ENCODE measurements around the gene TRIP11.
"Not testable (repeated sequence)": the region's sequence is repeated elsewhere in the genome, so short reads cannot be mapped to it uniquely, and the experiment has no call there.

Gene TRIP11

GRCh38 chr14:92039719-92040430, at the start of gene TRIP11:
TRIP11 (minus strand) TSS chr14:92040059; CDS start chr14:92039685, 374 bp downstream.
- peak; percentile 64 to 95 (median 91) for DNase-seq

GRCh38 chr14:92088494-92088893, 48.6 kb upstream of the TRIP11 start:
- no peak for DNase-seq

GRCh38 chr14:92074555-92074954, 34.7 kb upstream of the TRIP11 start:
- DNase-seq, result no peak

DNA sequence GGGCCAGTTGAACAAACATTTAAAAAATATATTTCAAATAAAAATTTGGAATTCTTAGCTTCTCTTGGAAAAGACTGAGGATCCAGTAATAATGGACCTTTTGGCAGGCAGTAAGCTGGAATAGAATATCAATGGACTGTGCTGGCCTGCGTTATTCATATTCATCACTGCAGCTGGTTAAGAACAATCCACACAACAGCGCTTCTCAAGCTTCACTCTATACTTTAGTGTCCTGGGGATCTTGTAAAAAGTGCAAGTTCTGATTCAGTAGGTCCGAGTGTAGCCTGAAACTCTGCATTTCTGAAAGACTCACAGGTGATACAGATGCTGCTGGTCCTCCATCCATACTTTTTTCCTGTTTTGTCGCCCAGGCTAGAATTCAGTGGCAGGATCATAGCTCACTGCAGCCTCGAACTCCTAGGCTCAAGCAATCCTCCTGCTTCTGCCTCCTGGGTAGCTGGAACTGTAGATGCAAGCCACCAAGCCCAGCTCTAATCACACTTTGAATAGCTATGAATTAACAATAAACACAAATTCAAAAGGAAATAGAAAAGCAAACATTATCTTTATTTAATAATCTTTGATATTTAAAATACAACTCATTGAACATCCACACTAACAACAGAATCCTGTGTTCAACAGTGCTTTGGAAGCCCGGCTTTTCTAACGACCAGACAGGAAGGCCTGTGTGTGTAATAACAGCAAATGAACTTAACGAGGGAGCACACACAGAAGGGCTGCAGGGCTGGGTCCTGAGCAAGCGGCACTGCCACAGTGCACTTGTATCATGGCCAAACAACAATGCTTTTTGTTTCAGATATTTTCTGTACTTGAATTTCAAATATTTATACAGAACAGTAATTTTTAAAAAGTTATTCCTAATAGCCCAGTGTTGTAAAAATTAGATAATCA, 18.4 kb upstream of the TRIP11 start:
- DNase-seq, result peak in 3 of 51 donors; percentile 4 to 22 (median 11)

GRCh38 chr14:92049781-92050180, 9.9 kb upstream of the TRIP11 start:
- no peak for DNase-seq

DNA sequence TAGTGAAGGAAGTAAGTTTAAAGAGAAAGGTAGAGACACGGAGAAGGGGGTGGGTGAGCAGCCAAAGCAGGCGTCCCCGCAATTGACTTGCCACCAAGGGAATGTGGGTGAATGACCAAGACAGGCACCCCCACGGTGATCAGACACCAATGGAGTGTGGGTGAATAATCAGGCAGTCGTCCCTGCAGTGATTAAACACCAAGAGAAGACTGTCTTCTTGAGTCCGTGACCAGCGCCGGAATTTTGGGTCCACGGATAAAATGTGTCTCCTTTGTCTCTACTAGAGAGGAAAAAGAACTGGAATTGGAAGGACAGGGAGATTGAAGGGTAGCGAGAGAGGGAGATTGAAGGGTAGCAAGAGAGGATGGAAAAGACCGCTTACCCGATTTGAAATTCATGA, 9.4 kb upstream of the TRIP11 start:
- not testable (repeated sequence) for DNase-seq

- DNase-seq, result not testable (repeated sequence)
These were observed 6.0 kb upstream of the TRIP11 start for GRCh38 chr14:92045904-92046303.

DNA sequence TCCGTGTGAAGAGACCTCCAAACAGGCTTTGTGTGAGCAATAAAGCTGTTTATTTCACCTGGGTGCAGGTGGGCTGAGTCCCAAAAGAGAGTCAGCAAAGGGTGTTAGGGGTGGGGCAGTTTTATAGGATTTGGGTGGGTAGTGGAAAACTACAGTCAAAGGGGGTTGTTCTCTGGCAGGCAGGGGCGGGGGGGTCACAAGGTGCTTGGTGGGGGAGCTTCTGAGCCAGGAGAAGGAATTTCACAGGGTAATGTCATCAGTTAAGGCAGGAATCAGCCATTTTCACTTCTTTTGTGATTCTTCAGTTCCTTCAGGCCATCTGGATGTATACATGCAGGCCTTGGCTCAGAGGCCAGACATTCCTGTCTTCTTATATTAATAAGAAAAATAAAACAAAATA, 1.9 kb upstream of the TRIP11 start:
- DNase-seq, result not testable (repeated sequence)

DNA sequence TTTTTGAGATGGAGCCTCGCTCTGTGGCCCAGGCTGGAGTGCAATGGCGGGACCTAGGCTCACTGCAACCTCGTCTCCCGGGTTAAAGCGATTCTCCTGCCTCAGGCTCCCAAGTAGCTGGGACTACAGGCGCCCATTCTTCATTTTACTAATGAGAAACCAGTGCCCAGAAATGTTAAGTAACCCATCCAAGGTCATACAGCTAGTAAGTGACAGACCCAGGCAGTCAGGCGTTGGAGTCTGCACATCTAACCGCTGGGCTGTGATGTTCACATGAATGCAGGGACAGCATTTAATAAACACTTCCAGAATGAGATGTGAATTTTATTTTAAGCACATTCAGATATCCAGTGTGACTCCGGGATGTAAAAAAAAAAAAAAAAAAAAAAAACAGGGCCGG, 1.3 kb upstream of the TRIP11 start:
- DNase-seq, result no peak

DNA sequence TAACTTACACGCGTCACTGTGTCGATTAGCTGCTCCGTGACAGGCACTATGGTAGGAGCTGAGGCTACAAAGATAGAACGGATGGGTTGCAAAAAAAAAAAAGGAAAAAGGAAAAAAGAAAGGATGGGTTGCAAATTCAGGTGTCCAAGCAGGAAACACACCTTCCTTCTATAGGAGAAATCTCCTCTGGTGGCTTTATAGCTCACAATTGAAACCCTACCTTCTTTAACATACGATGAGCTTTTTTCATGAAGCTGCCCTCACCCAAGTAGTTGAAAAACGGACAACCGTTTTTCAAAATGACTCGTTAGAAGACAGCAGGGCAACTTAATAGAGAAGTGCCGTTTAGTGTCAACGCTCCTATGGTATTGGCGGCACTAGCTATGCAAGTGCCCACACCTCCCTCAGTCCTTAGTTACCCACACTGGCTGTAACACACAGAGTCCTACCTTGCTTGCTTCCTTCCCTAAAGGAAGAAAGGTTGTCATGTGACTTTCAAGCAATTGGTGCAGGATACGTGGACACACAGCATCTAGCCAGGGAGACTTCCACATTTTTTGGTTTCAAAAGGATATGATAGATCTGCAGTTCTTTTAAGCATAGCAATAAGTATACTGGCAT, 682 bp upstream of the TRIP11 start:
- peak in 4 of 51 donors; percentile 9 to 59 (median 20) for DNase-seq

- DNase-seq, result peak in 19 of 51 donors; percentile 16 to 81 (median 52)
These were observed 668 bp downstream of the TRIP11 start for GRCh38 chr14:92039063-92039718.

DNA sequence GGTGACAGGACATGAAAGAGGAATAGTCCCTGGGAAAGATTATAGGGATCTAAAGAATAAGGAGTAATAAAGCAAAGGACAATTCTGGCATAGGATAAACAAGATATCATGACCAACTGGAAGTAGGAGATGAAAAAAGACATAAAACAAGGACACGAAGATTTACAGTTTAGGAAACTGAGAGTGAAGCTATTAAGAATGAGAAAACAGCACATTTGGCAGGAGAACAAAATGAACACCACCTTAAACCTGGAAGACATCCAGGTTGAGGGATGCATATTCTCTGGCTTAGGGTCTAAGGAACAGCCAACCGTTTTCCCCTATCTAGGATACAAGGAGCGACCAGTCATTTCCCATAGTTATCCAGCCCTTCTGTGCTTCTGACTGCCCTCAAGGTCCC, 1.9 kb downstream of the TRIP11 start:
- DNase-seq, result no peak

- no peak for DNase-seq
These were observed 4.0 kb downstream of the TRIP11 start for GRCh38 chr14:92035890-92036289.

DNA sequence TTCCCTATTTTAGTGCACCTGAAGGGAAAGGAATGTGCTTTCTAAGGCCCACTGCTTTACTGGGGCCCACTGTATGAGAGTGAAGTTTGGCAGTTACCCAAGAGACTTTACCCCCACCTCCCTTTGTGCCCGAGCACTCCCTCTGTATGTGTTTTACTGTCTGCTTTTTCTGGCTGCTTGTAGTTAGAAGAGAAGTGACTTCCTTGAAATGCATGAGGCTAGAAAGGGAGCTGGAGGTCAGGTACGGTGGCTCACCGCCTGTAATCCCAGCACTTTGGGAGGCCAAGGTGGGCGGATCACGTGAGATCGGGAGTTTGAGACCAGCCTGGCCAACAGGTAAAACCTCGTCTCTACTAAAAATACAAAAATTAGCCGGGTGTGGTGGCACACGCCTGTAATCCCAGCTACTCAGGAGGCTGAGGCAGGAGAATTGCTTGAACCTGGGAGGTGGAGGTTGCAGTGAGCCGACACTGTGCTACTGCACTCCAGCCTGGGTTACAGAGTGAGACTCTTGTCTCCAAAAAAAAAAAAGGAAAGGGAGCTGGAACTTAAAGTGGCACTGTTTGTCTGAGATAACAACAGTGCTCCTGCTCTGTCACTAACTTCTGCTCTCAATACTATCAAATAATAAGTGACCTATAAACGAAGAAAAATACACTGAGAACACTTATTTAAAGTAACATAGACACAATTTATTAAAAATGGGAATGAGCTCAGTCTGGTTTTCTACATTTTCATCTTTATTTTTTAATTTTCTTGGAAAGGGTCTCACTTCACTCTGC, 5.8 kb downstream of the TRIP11 start:
- DNase-seq, result no peak

DNA sequence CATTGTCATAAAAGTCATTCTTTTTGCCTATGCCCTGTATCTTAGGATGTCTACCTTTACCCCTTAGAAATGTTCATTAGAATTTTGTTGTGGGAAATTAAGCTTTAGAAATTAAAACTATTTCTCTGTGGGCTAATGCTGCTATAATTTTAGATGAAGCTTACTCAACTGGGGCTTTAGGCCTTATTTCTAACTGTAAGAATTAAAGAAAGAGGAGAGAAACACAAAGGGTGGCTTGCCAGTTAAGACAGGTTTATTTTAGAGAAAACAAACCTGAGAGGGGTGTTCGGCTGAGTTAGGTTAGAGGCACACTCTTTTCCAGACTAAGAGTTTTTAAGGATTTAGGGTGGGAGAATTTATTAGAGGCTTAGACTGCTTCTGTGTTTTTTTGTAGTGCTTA, 6.4 kb downstream of the TRIP11 start:
- no peak for DNase-seq

- no peak for DNase-seq
These were observed 13.2 kb downstream of the TRIP11 start for GRCh38 chr14:92026548-92027190.

DNA sequence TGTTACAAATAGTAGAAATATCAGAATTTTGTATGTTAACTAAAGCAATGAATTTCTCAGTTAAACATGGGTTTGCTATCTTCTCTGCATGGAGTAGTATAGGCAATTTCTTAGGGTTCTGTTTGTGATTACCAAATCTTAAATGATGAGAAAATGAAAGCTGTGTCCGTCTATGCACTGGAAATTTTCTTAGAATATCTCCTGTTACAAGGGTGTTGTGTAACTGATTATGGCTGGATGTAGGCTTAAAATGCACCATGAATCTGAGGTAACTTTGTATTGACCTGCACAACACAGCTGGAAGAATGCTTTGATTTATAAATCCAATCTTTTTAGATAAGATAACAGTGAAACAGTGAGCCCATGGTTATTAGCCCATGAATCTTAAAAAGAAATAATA, 17.8 kb downstream of the TRIP11 start:
- DNase-seq, result no peak

DNA sequence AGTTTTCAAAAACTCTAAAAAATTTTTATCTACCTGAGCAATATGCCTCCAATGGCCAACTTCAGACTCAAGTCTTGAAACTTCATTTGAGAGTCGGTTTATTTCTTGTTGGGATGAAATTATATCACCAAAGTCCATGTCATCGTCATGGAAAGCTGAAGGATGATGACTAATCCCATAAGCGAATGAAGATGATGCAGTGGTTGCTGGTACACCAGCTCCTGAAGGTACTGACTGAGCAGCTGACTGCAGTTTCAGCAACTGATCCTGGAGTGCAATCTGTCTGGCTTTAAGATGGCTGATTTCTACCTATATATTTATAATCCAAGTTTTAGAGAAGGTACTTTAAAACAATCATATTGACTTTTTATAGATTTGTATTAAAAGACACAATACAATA, 18.3 kb downstream of the TRIP11 start:
- no peak for DNase-seq

GRCh38 chr14:92014040-92014439, 25.8 kb downstream of the TRIP11 start:
- no peak for DNase-seq

DNA sequence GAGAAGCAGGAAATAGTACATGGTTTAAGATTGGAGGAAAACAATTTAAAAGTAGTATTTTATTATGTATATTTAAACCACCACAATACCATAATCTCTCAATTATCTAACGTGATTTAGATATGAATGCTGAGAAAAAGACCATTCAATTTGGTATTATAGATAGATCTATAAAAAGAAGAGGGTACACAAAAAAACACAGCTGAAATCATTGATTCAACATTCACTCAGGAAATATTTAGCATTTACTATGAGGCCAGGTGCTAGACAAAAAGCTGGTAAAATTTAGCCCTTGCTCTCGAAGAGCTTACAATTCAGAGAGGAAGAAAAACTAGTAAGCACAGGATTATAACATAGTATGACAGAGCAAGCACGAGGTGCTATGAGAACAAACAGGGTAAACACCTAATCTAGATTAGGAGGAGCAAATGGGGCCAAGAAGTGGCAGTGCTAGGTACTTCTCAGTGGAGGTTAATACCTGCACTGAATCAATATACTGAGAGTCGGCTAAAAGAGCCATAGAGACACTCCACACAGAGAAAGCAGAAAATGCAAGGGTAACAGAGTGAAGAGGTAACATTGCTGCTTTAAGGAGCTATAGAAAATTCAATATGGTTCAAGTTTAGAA, 27.6 kb downstream of the TRIP11 start:
- no peak for DNase-seq

Measured in hypothalamus (tissue), 51 donors.